ENCODE measurements around the gene HEXIM2. TPM values are rescaled to one million over a fixed set of nuclear protein-coding genes. Genes with fewer than 3 reads are reported as not detected.

The HEXIM2 gene
- polyA plus RNA-seq, 1 donor (not counting 4 experiments of a cell fraction or from before 2014, with no cell fraction given) = 2.3 TPM

DNA sequence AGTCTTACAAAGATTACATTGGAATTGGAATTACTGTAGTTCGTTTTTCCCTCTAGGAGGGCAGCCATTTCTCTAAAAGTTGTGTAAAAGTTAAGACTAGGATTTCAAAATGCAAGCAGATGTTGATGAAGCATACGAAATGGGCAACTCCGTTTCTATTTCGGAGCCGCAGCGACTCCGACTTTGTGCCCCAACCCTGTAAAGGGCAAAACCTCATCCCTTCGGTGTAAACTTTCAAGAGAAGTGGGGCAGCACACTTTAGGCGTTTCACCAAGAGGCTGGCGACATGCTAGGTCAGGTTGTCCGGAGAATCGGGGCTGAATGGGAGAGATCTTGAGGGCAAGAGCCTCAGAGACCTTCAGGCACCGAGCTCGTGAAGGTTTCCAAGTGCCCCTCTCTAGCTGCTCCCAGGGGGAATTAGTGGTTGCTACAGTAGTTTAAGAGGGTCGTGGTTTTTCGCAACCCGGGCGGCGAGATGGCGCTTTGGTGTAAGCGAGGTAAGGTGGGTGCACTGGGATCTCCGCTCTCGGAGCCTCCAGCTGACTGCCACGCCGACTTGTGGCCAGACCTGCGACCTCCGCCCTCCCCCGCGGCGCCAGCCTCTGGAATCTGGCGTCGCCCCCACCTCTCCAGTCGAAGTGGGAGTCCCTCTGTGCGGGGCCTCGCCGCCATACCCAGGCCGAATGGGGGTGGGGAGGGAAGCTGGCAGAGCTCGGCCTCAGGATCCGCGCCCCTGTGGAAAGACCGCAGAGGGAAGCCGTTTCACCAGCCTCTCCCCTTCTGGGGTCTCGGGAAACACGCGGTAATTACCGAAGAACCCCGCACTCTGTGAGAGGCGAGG is 1.0 kb upstream of the HEXIM2 start:
- peaks cover 0 to 4% of the 10 kb centered on the region in 2 experiments for H3K36me3 ChIP-seq (ENCODE audit: control insufficient read depth in 2 of 2, extremely low read depth in 1 of 2, insufficient read depth in 2 of 2, low read length in 2 of 2)
- H3K9me1 ChIP-seq (ENCODE audit: control insufficient read depth, extremely low read depth, insufficient read depth, low read length) = no peaks in the 10 kb centered on the region
- peaks cover 27% of the 10 kb centered on the region for H3K79me2 ChIP-seq (ENCODE audit: control insufficient read depth, insufficient read depth, low read length)
- H3K27ac ChIP-seq (ENCODE audit: control insufficient read depth, insufficient read depth, low read length) = peak overlapping the region; percentile 99
- TF ChIP-seq, protein P1, sequence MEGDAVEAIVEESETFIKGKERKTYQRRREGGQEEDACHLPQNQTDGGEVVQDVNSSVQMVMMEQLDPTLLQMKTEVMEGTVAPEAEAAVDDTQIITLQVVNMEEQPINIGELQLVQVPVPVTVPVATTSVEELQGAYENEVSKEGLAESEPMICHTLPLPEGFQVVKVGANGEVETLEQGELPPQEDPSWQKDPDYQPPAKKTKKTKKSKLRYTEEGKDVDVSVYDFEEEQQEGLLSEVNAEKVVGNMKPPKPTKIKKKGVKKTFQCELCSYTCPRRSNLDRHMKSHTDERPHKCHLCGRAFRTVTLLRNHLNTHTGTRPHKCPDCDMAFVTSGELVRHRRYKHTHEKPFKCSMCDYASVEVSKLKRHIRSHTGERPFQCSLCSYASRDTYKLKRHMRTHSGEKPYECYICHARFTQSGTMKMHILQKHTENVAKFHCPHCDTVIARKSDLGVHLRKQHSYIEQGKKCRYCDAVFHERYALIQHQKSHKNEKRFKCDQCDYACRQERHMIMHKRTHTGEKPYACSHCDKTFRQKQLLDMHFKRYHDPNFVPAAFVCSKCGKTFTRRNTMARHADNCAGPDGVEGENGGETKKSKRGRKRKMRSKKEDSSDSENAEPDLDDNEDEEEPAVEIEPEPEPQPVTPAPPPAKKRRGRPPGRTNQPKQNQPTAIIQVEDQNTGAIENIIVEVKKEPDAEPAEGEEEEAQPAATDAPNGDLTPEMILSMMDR (optimal IDR thresholded peaks at IDR 0.05 in 1 of 3, IDR thresholded peaks at IDR 0.05 in 1 of 3, conservative IDR thresholded peaks at IDR 0.05 in 1 of 3; ENCODE audit: extremely low read depth in 1 of 3, insufficient read depth in 2 of 3, low read length in 3 of 3) = peak in 2 of 3 experiments; percentile 32 to 34
- TF ChIP-seq EZH2 (IDR thresholded peaks at IDR 0.05; ENCODE audit: low read length) = no peak
- H3K27me3 ChIP-seq (ENCODE audit: control insufficient read depth, extremely low read depth, insufficient read depth, low read length) = no peaks in the 10 kb centered on the region
- H3K9ac ChIP-seq (ENCODE audit: control insufficient read depth, extremely low read depth, insufficient read depth, low read length) = peak overlapping the region; percentile 100
- FAIRE-seq = no peak
- H3K9me3 ChIP-seq (ENCODE audit: control insufficient read depth, low read depth, low read length) = no peaks in the 10 kb centered on the region
- H3K4me3 ChIP-seq (ENCODE audit: control insufficient read depth in 2 of 3, extremely low read depth in 1 of 3, insufficient read depth in 2 of 3, low read depth in 1 of 3, low read length in 3 of 3) = peak overlapping the region; percentile 98 to 100 (median 98)
- no peaks in the 10 kb centered on the region for H4K20me1 ChIP-seq (ENCODE audit: control insufficient read depth, extremely low read depth, insufficient read depth, low read length)
- peak overlapping the region; percentile 36 for H2AFZ ChIP-seq (ENCODE audit: control insufficient read depth, low read length)
- DNase-seq (ENCODE audit: low read depth, low spot score) = no peak
- H3K4me2 ChIP-seq (ENCODE audit: control insufficient read depth, extremely low read depth, insufficient read depth, low read depth, low read length) = peak overlapping the region; percentile 98
- peaks cover 11% of the 10 kb centered on the region for H3K4me1 ChIP-seq (ENCODE audit: control insufficient read depth, extremely low read depth, insufficient read depth, low read length)
- dilution Hi-C loops (cut with MboI; ENCODE audit: extremely low pct_ligation_motif_present, low sequenced_read_pairs) = no loop called here

DNA sequence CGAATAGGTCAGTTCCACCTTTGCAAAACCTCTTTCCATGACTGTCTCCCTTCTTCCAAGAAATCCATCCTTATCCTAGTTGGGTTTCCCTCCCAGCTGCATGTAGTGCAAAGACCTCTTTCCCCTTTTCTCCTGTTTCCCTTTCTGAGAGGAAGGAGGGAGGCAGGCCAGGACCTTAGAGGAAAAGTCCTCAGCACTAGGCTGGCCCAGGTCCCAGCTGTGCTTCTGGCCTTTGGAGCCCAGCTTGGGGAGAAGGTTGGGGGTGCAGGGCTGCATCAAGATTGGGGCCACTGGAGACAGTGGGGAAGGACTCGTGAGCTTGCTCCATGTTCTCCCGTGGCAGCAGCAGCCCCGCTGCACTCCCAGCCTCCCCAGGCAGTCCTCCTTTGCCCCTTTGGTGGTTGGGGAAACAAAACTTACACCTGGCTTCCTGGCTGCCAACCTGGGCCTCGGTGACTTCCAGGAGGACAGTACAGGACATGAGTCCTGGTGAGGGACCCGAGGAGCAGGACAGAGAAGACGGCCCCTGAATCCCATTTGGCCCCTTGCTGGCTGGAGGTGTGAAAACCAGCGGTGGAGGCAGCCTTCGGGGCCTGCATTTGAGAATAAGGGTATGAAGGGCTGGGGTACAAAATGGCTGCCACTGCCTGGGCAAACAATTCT is 481 bp downstream of the HEXIM2 start:
- Histone ChIP-seq H3K9me1 (ENCODE audit: control insufficient read depth, extremely low read depth, insufficient read depth, low read length) (no peaks in the 10 kb centered on the region), H3K79me2 (ENCODE audit: control insufficient read depth, insufficient read depth, low read length) (peaks cover 27% of the 10 kb centered on the region), H3K9me3 (ENCODE audit: control insufficient read depth, low read depth, low read length) (no peaks in the 10 kb centered on the region), H2AFZ (ENCODE audit: control insufficient read depth, low read length) (peak overlapping the region; percentile 83), H3K4me2 (ENCODE audit: control insufficient read depth, extremely low read depth, insufficient read depth, low read depth, low read length) (peak overlapping the region; percentile 93), H3K36me3 (ENCODE audit: control insufficient read depth in 2 of 2, extremely low read depth in 1 of 2, insufficient read depth in 2 of 2, low read length in 2 of 2) (peaks cover 0 to 4% of the 10 kb centered on the region in 2 experiments), H3K27me3 (ENCODE audit: control insufficient read depth, extremely low read depth, insufficient read depth, low read length) (no peaks in the 10 kb centered on the region), H3K4me3 (ENCODE audit: control insufficient read depth in 2 of 3, extremely low read depth in 1 of 3, insufficient read depth in 2 of 3, low read depth in 1 of 3, low read length in 3 of 3) (peak overlapping the region; percentile 34 to 61 (median 61)), H3K9ac (ENCODE audit: control insufficient read depth, extremely low read depth, insufficient read depth, low read length) (peak overlapping the region; percentile 45), H3K27ac (ENCODE audit: control insufficient read depth, insufficient read depth, low read length) (peak overlapping the region; percentile 23), H3K4me1 (ENCODE audit: control insufficient read depth, extremely low read depth, insufficient read depth, low read length) (peaks cover 11% of the 10 kb centered on the region), H4K20me1 (ENCODE audit: control insufficient read depth, extremely low read depth, insufficient read depth, low read length) (no peaks in the 10 kb centered on the region)
- DNase-seq (ENCODE audit: low read depth, low spot score) (no peak), FAIRE-seq (no peak)
- TF ChIP-seq, protein P1 (optimal IDR thresholded peaks at IDR 0.05 in 1 of 3, IDR thresholded peaks at IDR 0.05 in 1 of 3, conservative IDR thresholded peaks at IDR 0.05 in 1 of 3; ENCODE audit: extremely low read depth in 1 of 3, insufficient read depth in 2 of 3, low read length in 3 of 3) = no peak
- no peak for TF ChIP-seq EZH2 (IDR thresholded peaks at IDR 0.05; ENCODE audit: low read length)
- dilution Hi-C loops (cut with MboI; ENCODE audit: extremely low pct_ligation_motif_present, low sequenced_read_pairs) = no loop called here
